OCI-LY7 (cell line): ENCODE measurements around the gene HVCN1. TPM values are rescaled to one million over a fixed set of nuclear protein-coding genes. Genes with fewer than 3 reads are reported as not detected.
A peak's percentile ranks its signal among the peaks of the same experiment; 100 is the strongest.

ENCODE experiments used
- BruUV-seq: library from RNA; stranded (reverse); fragments of 400-500 nt; replicated peaks from 2 replicates; lab custom pipeline; 2021; lab: Mats Ljungman, UMichigan
- CTCF ChIA-PET: fragments of 300-600 bp; sonication (Branson Sonifier 250); formaldehyde crosslinking; loops from one replicate; lab custom pipeline; 2022; ENCODE audit warnings: antibody characterized with exemption; ENCODE audit not compliant: unreplicated experiment; lab: Charles Lee
- POLR2A ChIA-PET: fragments of 300-600 bp; sonication (Branson Sonifier 250); formaldehyde crosslinking; loops from one replicate; lab custom pipeline; 2022; ENCODE audit warnings: antibody characterized with exemption; lab: Charles Lee
- DNase-seq: peaks from one replicate; pipeline ENCODE4 v3.0.0-alpha.2; 2015; ENCODE audit warnings: low spot score
- H2AFZ ChIP-seq: fragments of 200-600 bp; sonication (generic), shearing (Covaris generic); 2 replicates; pipeline ENCODE4 v1.6.1; 2014; ENCODE audit warnings: mild to moderate bottlenecking, antibody characterized with exemption, low read length, moderate library complexity
- H3K27ac ChIP-seq: fragments of 200-600 bp; sonication (generic); 2 replicates; pipeline ENCODE4 v1.5.1; 2014; ENCODE audit warnings: mixed run types, low read depth, mild to moderate bottlenecking, moderate library complexity, low read length, inconsistent platforms; ENCODE audit not compliant: poor library complexity, severe bottlenecking
- H3K36me3 ChIP-seq: fragments of 200-600 bp; sonication (generic); 2 replicates; pipeline ENCODE4 v1.6.1; 2014; ENCODE audit warnings: mild to moderate bottlenecking, antibody characterized with exemption, low read length, moderate library complexity, mixed read lengths; ENCODE audit not compliant: insufficient read depth
- H3K4me1 ChIP-seq: fragments of 200-600 bp; sonication (generic); 2 replicates; pipeline ENCODE4 v1.5.1; 2014; ENCODE audit warnings: mild to moderate bottlenecking, low read length; ENCODE audit not compliant: insufficient read depth, poor library complexity, severe bottlenecking
- H3K4me2 ChIP-seq: fragments of 200-600 bp; sonication (generic); 2 replicates; pipeline ENCODE4 v1.6.1; 2014; ENCODE audit warnings: mild to moderate bottlenecking, low read length
- H3K4me3 ChIP-seq: fragments of 200-600 bp; sonication (generic); 2 replicates; pipeline ENCODE4 v1.5.1; 2014; ENCODE audit warnings: mild to moderate bottlenecking, low read depth, low read length; ENCODE audit not compliant: poor library complexity, severe bottlenecking
- H3K79me2 ChIP-seq: fragments of 200-600 bp; sonication (generic); 2 replicates; pipeline ENCODE4 v1.6.1; 2016; ENCODE audit warnings: low read depth, mild to moderate bottlenecking, low read length, moderate library complexity, mixed read lengths; ENCODE audit not compliant: insufficient read depth
- H3K9me2 ChIP-seq: fragments of 200-600 bp; sonication (generic); 2 replicates; pipeline ENCODE4 v1.6.1; 2016; ENCODE audit warnings: mild to moderate bottlenecking, low read length, mixed read lengths; ENCODE audit not compliant: insufficient read depth
- H3K9me3 ChIP-seq: fragments of 200-600 bp; sonication (generic); 2 replicates; pipeline ENCODE4 v1.6.1; 2014; ENCODE audit warnings: mild to moderate bottlenecking, mixed run types, low read length, mixed read lengths
- H4K20me1 ChIP-seq: fragments of 200-600 bp; sonication (generic); 2 replicates; pipeline ENCODE4 v1.6.1; 2014; ENCODE audit warnings: mild to moderate bottlenecking, antibody characterized with exemption, low read length, moderate library complexity, mixed read lengths; ENCODE audit not compliant: insufficient read depth
- CTCF ChIP-seq: fragments of 200-600 bp; sonication (generic); conservative IDR thresholded peaks from 2 replicates; pipeline ENCODE4 v1.5.1; 2014; ENCODE audit warnings: mild to moderate bottlenecking, antibody characterized with exemption, low read length, moderate library complexity, mixed read lengths
- EZH2phosphoT487 ChIP-seq: fragments of 200-600 bp; sonication (generic); IDR thresholded peaks from 2 replicates; pipeline ENCODE4 v1.6.1; 2018; ENCODE audit warnings: low read depth, borderline replicate concordance, mild to moderate bottlenecking, mixed run types, antibody characterized with exemption, low read length, moderate library complexity, mixed read lengths
- intact Hi-C: fragments of 100-400 bp; cut with micrococcal nuclease; formaldehyde crosslinking; loops from one replicate; pipeline ENCODE4 v1.10.0; 2022; ENCODE audit not compliant: unreplicated experiment
- total RNA-seq, 2 experiments: library from RNA; depleted of rRNA in 1 of 2; stranded (reverse); fragments of >200 nt in 1 of 2; shearing (Covaris generic) in 1 of 2; gene quantifications; 2 replicates each; pipeline ENCODE4 v1.2.3, GENCODE V29; 2014 to 2022

HVCN1 gene
- total RNA-seq, 2 experiments from 2014 or later, result 4.5 to 9.3 TPM

GRCh38 chr12:110699591-110700445, 10.9 kb upstream of the HVCN1 start:
- intact Hi-C loops, result loop anchor here (2.0 kb wide), 4 partner anchors 127 to 249 kb away; partner anchors contain the start of gene ARPC3
- Histone ChIP-seq H3K4me2 (no peak overlapping the region), H3K36me3 (no peaks in the 10 kb centered on the region), H3K4me1 (peaks cover 10% of the 10 kb centered on the region), H2AFZ (no peak overlapping the region), H3K4me3 (no peak overlapping the region), H4K20me1 (no peaks in the 10 kb centered on the region), H3K9me2 (no peaks in the 10 kb centered on the region), H3K9me3 (no peaks in the 10 kb centered on the region), H3K27ac (no peak overlapping the region), H3K79me2 (no peaks in the 10 kb centered on the region)
- DNase-seq, result peak; percentile 37
- no TSS peak for BruUV-seq
- POLR2A ChIA-PET, result no interaction called here
- peak; percentile 55 for TF ChIP-seq CTCF
- no peak for TF ChIP-seq EZH2phosphoT487
- CTCF ChIA-PET, result no interaction called here

- no peaks in the 10 kb centered on the region for H3K9me3 ChIP-seq
- peak; percentile 93 for DNase-seq
- TF ChIP-seq CTCF (peak; percentile 85), EZH2phosphoT487 (no peak)
- no peak overlapping the region for H3K4me3 ChIP-seq
- H3K9me2 ChIP-seq, result no peaks in the 10 kb centered on the region
- H4K20me1 ChIP-seq, result no peaks in the 10 kb centered on the region
- peak overlapping the region; percentile 83; the same call in 1 of the 2 replicates for H2AFZ ChIP-seq
- no TSS peak for BruUV-seq
- ChIA-PET POLR2A (interaction anchor here (1.3 kb wide), 1 partner anchor 71 kb away, joined by 4 read pairs; no protein-coding TSS in a partner anchor), CTCF (interaction anchor here (0.7 to 1.0 kb wide), 3 partner anchors 78 to 155 kb away, joined by 3 to 5 read pairs (median 3); no protein-coding TSS in a partner anchor)
- no peaks in the 10 kb centered on the region for H3K36me3 ChIP-seq
- H3K27ac ChIP-seq, result no peak overlapping the region
- H3K4me1 ChIP-seq, result peaks cover 22% of the 10 kb centered on the region
- no peaks in the 10 kb centered on the region for H3K79me2 ChIP-seq
- peak overlapping the region; percentile 25; the same call in 1 of the 2 replicates for H3K4me2 ChIP-seq
- intact Hi-C loops, result loop anchor here (1.0 to 2.0 kb wide), 6 partner anchors 79 to 248 kb away; partner anchors contain the start of gene ARPC3
These were observed 9.4 kb upstream of the HVCN1 start for GRCh38 chr12:110698171-110698902.
